WI38 (cell line): ENCODE data around the gene CSRNP3.

Source experiments
- H3K4me3 ChIP-seq: 2 replicates; pipeline ENCODE4 v1.5.1; 2011; ENCODE audit warnings: low read depth, mild to moderate bottlenecking, control low read depth, low read length
- CTCF ChIP-seq: IDR thresholded peaks from 2 replicates; pipeline ENCODE4 v1.5.1; 2012; ENCODE audit warnings: low read depth, mild to moderate bottlenecking, control low read depth, low read length

CSRNP3 gene

DNA sequence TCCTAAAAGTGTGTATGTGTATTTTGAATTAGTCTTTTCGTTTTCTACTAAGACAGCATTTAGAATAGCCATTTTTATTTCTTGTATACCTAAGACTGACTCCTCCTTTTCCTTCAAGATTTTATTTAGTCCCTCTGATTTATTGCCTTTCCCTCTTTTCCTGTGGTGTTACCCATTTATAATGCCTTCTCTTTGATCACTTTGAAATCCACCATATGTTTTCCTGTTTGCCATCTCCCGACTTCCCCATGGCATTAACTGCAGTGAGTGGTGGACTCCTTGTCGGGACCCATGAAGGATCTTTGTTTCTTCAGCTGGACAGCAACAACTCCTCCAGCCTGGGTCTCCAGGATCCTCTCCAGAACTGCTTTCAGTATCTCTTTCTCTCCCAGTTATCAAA lies 160.7 kb downstream of the CSRNP3 start:
- H3K4me3 ChIP-seq, result no peak overlapping the region
- no peak for TF ChIP-seq CTCF

DNA sequence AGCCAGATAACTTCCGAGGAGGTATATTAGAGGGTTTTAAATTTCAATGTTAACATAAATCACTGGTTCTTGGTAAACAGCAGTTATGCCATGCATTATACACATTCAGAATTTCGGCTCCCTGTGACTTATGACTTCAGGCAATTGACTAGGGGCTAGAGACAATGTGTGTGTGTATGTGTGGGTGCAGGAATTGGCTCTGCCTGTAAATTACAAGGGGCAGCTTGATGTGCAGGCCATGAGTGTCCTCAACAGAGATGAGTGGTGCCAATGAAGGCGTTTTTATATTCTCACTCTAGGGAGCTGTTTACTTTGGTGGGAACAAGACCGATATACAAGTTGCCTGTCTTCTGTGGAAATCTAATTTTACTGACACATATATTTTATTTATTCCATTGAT lies 161.6 kb downstream of the CSRNP3 start:
- no peak overlapping the region for H3K4me3 ChIP-seq
- no peak for TF ChIP-seq CTCF

DNA sequence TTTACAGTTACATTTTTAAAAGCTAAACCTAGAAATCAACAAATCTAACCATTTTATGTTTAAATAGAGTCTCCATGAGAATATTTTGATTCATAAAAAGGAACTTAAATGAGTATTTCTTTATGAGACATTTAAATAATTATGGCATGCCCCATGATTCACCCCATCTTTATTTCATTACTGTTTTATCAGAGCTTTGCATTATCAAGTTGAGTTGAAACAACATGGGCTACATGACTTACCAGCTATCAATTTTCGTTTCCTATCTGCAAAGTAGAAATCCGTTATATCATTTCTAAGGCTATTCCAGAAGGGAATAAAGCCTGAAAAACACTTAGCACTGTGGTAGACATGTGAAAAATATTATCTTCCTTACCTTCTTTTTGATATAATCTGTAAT lies 163.1 kb downstream of the CSRNP3 start:
- no peak overlapping the region for H3K4me3 ChIP-seq
- TF ChIP-seq CTCF, result no peak

DNA sequence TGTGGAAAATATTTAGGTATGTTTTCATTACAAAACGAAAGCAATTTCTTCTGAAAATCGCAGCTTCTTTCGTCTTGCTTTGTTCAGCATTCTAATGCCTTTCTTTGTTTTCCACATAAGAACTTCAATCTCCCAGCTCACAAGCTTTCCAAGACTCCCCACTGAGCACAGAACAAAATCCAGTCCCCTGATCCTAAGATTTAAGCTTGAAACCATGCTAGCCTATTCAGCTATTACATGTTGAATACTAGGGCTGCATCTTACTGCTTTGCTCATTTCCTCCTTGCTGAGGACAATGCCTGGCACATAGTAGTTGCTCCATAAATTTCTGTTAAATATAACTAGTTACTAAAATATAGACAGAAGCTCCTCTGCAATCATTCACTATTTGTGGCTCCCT lies 163.9 kb downstream of the CSRNP3 start:
- no peak for TF ChIP-seq CTCF

GRCh38 chr2:165634282-165634681 lies 164.8 kb downstream of the CSRNP3 start:
- H3K4me3 ChIP-seq, result no peak overlapping the region
- no peak for TF ChIP-seq CTCF

More for the DNA sequence above, 163.9 kb downstream of the CSRNP3 start:
- no peak overlapping the region for H3K4me3 ChIP-seq

- H3K4me3 ChIP-seq, result no peak overlapping the region
- TF ChIP-seq CTCF, result no peak
Measured at GRCh38 chr2:165634855-165635254, 165.4 kb downstream of the CSRNP3 start.

- H3K4me3 ChIP-seq, result no peak overlapping the region
- no peak for TF ChIP-seq CTCF
Measured at GRCh38 chr2:165635532-165635931, 166.0 kb downstream of the CSRNP3 start.
